ENCODE data around the gene SYVN1.

DNA sequence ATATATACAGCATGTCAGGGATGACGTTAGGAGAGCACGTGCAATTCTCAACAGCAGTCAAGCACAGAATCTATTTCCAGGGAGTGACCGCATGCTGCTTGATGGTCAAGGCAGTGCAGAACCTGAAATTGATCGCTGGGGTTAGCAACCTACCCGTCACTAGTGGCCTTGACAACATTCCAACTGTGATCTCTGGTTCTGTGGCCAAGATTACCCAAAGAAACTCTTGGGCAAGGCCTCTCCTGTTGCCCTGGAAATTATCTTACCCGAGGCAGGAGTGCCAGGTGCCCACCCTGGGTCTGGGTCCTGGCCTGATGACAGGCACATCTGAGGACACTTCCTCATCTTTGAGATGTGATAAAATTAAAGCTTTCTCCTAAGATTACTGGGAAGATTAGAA, 20.5 kb downstream of the SYVN1 start:
- TF ChIP-seq, protein P1, sequence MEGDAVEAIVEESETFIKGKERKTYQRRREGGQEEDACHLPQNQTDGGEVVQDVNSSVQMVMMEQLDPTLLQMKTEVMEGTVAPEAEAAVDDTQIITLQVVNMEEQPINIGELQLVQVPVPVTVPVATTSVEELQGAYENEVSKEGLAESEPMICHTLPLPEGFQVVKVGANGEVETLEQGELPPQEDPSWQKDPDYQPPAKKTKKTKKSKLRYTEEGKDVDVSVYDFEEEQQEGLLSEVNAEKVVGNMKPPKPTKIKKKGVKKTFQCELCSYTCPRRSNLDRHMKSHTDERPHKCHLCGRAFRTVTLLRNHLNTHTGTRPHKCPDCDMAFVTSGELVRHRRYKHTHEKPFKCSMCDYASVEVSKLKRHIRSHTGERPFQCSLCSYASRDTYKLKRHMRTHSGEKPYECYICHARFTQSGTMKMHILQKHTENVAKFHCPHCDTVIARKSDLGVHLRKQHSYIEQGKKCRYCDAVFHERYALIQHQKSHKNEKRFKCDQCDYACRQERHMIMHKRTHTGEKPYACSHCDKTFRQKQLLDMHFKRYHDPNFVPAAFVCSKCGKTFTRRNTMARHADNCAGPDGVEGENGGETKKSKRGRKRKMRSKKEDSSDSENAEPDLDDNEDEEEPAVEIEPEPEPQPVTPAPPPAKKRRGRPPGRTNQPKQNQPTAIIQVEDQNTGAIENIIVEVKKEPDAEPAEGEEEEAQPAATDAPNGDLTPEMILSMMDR (IDR thresholded peaks at IDR 0.05): no peak
- no peak for TF ChIP-seq POLR2A (IDR thresholded peaks at IDR 0.05)
- TF ChIP-seq POLR2AphosphoS5 (IDR thresholded peaks at IDR 0.05): no peak
- TF ChIP-seq EP300 (IDR thresholded peaks at IDR 0.05; ENCODE audit: low read depth): no peak
